DMS153 (cell line): ENCODE results near the gene GMEB1.
"Not testable (repeated sequence)": the region's sequence is repeated elsewhere in the genome, so short reads cannot be mapped to it uniquely, and the experiment has no call there.

Experiments
- DNase-seq: peaks from one replicate; lab custom pipeline; 2025; lab: John Stamatoyannopoulos, UW

GMEB1 gene

GRCh38 chr1:28668191-28668955, at the start of gene GMEB1:
TSS of gene GMEB1 (plus strand) at chr1:28668784. CDS start at chr1:28683613, 14,829 bp downstream.
- DNase-seq: peak; percentile 87

DNA sequence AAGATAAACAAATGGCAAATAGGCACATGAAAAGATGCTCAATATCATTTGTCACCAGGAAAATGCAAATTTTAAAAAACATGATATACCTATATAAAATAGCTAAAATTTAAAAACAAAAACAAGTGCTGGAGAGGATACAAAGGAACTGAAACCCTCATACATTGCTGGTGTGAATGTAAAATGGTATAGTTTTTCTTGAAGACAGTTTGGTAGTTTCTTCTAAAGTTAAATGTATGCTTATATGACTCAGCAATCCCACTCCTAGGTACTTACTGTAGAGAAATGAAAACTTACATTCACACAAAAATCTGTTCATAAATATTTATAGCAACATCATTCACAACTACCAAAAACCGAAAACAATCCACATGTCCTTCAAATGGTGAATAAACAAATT, 36.9 kb upstream of the GMEB1 start:
- no peak for DNase-seq

GRCh38 chr1:28632560-28632959, 36.0 kb upstream of the GMEB1 start:
- no peak for DNase-seq

DNA sequence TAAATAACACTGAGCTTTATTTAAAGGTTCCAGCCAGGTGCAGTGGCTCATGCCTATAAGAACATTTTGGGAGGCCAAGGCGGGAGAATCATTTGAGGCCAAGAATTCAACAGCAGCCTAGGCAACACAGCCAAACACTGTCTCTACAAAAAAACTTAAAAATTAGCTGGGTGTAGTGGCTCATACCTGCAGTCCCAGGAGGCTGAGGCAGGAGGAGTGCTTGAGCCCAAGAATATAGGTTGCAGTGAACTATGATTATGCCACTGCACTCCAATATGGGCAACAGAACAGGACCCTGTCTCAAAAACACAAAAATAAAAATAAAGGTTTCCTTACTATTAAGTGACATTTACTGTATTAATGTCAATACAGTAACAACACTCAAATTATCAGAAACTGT, 27.8 kb upstream of the GMEB1 start:
- DNase-seq: no peak

- DNase-seq: no peak
These were observed 26.3 kb upstream of the GMEB1 start for GRCh38 chr1:28642056-28642846.

DNA sequence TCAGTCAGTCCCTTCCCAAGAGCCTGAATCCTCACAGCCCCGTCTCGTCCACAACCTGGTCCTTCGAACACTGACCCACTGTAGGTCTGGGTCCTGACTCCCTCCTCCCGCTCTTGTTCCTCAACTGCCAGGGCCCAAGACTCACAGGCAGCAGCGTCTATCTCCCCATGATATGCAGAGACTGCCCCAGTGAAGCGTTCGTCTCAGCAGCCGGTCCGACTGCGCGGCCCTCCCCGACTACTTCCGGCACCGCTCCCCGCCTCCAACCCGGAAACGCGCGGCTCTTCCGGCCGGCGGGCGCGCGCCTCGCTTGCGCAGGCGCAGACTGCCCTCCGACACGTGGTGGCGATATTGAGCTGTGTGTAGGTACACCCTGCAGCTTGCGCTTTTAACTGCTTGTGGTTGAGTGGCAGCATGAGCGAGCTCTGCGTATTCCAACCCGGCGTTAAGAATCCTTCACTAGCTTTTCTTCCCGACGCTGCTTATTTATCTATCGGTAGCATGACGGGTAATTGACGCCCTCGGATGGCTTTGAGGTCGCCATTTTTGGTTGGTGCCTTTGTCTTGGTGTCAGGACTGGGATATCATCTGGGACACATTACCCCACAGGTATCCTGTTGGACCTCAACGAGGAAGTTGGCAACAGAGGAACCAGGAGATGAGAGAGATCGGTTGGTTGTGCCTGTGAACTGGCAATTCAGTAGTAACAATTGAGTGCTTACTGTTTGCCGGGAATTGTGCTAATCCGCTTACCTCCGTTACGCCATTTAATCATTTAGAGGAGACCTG, 25.5 kb upstream of the GMEB1 start, which contains the start of gene TAF12:
Gene TAF12, minus strand, starts transcription at position 221 of the 789 bp plus-strand sequence. CDS start 20,986 bp downstream, outside the sequence.
- DNase-seq: peak; percentile 99

DNA sequence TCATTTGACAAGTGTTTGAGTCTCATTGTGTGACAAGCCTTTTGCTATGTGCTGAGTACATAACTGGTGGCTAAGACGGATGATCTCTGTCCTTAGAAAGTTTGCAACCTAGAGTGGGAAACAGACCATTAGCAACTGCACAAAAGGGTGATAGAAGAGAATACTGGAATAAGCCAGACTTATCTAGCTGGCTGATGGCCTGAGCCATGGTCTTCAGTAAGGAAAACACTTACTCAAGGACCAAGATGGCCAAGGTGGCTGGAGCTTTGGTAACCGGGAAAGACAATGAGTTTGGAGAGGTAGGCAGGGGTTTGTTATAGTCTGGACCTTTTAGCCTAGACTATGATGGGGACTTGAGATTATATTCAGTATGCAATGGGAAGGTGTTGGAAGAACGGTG, 24.1 kb upstream of the GMEB1 start:
- no peak for DNase-seq

DNA sequence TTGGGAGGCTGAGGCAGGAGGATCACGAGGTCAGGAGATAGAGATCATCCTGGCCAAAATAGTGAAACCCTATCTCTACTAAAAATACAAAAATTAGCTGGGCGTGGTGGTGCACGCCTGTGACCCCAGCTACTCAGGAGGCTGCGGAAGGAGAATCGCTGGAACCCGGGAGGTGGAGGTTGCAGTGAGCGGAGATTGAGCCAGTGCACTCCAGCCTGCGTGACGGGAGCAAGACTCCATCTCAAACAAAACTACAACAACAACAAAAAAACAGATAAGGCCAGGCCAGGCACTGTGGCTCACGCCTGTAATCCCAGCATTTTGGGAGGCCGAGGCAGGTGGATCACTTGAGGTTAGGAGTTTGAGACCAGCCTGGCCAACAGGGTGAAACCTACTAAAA, 23.2 kb upstream of the GMEB1 start:
- DNase-seq: not testable (repeated sequence)

DNA sequence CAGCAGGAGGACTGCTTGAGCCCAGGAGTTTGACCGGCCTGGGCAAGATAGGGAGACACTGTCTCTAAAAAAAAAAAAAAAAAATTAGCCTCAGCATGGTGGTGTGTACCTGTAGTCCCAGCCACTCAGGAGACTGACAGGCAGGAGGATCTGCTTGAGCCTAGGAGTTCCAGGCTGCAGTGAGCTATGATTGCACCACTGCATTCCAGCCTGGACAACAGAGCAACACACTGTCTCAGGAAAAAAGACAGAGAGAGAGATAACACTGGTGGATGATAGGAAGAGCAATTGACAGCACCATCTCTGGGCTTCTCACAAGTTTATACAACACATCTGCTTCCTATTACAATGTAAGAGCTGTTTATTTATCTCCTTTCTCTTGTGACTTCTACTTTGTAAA, 22.5 kb upstream of the GMEB1 start:
- no peak for DNase-seq

GRCh38 chr1:28648008-28648473, 20.5 kb upstream of the GMEB1 start:
- peak; percentile 98 for DNase-seq

DNA sequence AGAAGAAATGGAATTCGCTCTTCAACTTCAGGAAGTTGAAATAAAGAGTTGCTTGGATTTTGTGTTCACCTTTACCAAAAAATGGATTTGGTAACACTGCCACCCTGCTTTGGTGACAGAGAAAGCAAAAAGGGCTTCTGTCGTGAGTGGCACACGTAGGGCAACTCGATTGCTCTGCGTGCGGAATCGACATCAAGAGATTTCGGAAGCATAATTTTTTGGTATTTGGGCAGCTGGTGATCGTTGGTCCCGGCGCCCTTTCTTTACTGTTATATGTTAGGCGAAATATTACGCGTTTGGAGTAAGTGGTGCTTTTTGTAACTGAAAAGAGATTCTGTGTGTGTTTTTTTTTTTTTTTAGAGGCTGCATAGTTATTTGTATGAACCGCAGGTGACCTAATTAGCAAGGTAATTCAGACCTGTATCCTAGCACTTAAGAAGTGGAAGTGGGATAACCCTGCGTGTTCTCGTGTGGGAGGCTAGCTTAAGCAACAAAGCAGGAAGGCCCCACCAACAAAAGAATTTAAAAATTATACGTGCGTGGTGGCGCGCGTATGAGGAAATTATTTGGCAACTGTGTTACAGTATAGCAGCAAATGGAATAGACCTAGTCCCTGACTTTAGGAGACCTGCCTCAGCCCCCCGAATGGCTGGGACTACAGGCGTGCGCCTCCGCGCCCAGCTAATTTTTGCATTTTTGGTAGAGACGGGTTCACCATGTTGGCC, 19.9 kb upstream of the GMEB1 start, which contains the start of gene RNU11:
Gene RNU11, plus strand, starts transcription at position 127 of the 725 bp plus-strand sequence.
- DNase-seq: peak; percentile 100

GRCh38 chr1:28653063-28653462, 15.5 kb upstream of the GMEB1 start:
- not testable (repeated sequence) for DNase-seq

GRCh38 chr1:28653870-28654269, 14.7 kb upstream of the GMEB1 start:
- peak; percentile 8 for DNase-seq

DNA sequence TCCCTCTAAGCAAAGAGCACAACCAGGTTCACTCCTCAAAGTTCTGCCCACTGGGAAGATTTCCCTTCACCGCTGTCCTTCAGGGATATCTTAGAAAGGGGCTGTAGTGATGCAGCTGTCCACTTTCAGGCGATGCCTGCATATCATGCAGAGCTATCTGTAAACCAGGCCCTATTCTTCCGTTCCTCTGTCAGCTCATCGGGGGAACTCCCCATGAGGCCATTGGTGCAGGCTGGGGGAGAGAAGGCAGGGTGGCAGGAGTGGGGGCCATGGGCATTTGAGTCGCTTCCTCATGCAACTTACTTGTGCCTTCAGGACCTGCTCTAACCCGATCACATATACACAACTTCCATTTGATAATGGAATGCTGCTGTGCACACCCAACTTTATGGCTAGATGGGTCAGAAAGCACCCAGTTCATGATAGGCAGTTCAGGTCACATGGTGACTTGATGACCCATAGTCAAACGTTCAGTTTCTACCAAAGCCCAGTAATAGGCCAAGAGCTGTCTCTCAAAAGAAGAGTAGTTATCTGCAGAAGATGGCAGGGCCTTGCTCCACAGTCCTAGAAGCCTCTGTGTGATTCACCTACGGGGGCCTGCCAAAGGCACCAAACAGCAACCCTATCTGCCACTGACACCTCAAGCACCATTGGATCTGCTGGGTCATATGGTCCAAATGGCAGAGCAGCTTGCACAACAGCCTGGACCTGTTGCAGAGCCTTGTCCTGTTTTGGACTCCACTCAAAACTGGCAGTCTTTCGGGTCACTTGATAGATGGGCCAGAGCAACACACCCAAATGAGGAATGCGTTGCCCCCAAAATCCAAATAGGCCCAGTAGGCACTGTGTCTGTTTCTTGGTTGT, 12.9 kb upstream of the GMEB1 start:
- DNase-seq: not testable (repeated sequence)

DNA sequence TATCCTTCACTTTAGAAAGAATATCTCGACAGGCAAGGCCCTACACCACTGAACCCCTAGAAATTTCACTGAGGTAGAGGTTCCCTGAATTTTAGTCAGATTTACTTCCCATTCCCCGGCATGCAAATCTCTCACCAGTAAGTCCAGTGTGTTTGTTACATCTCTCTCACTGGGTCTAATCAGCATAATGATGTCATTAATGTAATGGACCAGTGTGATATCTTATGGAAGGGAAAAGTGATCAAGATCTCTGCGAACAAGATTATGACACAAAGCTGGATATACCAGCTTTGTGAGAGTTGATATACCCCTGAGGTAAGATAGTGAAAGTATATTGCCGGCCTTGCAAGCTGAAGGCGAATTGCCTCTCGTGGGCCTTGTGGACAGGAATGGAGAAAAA, 12.2 kb upstream of the GMEB1 start:
- DNase-seq: no peak

DNA sequence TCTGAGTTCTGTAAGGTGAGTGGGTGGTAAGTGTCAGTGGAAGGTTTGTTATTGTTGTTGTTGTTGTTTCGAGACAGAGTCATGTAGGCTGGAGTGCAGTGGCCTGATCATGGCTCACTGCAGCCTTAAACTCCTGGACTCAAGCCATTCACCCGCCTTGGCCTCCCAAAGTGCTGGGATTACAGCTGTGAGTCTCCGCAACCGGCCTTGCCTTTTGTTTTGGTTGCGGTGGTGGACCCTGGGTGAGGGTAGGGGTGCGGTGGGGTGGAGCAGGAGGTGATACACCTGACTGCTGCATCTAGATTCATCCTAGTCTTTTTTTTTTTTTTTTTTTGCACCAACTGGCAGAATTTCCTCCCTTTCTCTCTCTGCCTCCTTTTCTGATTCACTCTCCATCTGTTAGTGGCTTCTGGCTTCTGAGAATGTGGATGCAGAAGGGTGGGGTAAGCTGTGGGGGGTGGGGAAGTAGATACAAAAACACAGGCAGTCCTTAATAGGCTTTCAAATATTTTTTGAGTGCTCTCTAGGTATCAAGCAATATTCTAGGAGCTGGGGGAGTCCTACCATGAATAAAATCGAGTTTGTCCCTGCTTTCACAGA, 4.6 kb upstream of the GMEB1 start:
- no peak for DNase-seq

GRCh38 chr1:28666806-28667205, 1.8 kb upstream of the GMEB1 start:
- no peak for DNase-seq

DNA sequence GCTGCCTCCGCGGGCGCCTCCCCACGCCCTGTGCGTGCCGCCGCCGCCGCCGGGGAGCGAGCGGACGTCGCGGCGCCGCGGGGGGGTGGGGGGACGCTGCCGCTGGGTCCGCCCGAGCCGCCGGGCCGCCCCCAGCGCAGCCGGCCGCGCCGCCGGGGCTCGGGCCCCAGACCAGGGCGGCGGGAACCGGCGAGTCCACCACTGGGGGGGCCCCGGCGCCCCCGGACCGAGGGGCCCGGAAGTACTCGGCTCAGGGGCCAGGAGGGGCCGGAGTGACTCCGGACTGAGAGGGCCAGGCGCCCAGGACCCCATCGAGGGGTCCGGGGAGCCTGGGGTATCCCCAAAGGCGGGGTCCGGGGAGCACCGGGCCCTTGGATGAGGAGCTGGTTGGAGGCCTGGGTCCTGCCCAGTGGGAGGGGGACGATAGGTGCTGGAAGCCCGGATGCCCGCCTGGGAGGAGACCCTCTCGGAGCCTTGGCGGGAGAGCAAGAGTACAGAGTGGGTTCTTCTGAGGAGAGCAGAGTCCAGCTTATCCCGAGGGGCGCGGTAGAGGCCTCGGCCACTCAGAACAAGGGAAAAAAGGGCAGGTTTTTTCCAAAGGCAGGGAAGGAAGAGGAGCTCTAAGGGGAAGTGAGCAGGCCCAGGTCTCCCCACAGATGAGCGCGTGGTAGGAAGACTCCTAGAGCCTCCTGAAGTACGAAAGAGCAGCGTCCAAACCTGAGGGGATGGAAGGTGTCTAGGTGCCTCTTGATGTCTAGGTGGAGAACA, 556 bp downstream of the GMEB1 start:
- DNase-seq: peak; percentile 39

GRCh38 chr1:28671254-28671780, 2.7 kb downstream of the GMEB1 start:
- no peak for DNase-seq
